Measurements from ENCODE around the gene CLCN5. TPM values are rescaled to one million over a fixed set of nuclear protein-coding genes. Genes with fewer than 3 reads are reported as not detected.

CLCN5 gene
- polyA plus RNA-seq, 4 donors = 2.7 to 51.0 (median 4.8) TPM

GRCh38 chrX:49947781-49948180 lies 25.4 kb downstream of the CLCN5 start:
- no peak overlapping the region for H3K27ac ChIP-seq (ENCODE audit: low read depth in 1 of 3, low read length in 2 of 3)

DNA sequence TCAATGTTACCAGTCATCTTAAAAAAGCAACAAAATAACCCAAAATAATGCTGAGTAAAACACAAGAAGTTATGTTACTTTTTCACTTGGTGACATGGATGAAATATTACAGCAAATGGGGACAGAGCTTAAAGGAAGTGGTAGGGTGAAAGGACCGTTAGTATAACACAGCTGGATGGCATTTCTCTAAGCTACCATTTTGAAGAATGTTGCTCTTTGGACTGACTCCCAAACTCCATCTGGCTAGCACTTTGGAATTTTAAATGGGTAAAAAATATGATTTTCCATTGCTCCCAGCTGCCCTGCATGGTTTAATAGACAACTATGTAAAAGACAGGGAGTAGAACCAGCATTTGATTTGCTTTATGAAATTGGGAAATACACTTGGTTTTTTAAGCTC lies 27.6 kb downstream of the CLCN5 start:
- Histone ChIP-seq H3K27me3 (ENCODE audit: control insufficient read depth in 3 of 3, insufficient read depth in 3 of 3, low read length in 3 of 3) (no peaks in the 10 kb centered on the region), H3K9me3 (ENCODE audit: control insufficient read depth in 2 of 2, insufficient read depth in 1 of 2, low read depth in 1 of 2, low read length in 1 of 2) (no peaks in the 10 kb centered on the region), H3K36me3 (ENCODE audit: control insufficient read depth in 3 of 3, insufficient read depth in 2 of 3, low read depth in 1 of 3, low read length in 3 of 3) (peaks cover 0 to 3% (median 0%) of the 10 kb centered on the region in 3 donors), H3K4me3 (ENCODE audit: low read depth in 1 of 3, low read length in 3 of 3) (no peak overlapping the region), H3K4me1 (ENCODE audit: control insufficient read depth in 3 of 3, insufficient read depth in 2 of 3, low read depth in 1 of 3, low read length in 2 of 3) (no peaks in the 10 kb centered on the region), H3K27ac (ENCODE audit: low read depth in 1 of 3, low read length in 2 of 3) (no peak overlapping the region)
- WGBS, 3 donors = 60 to 74% (median 71%) methylated on average over 1 of the region's 1 CpG
- no peak for FAIRE-seq
- no peak for DNase-seq

More at GRCh38 chrX:49947781-49948180, 25.4 kb downstream of the CLCN5 start:
- Histone ChIP-seq H3K27me3 (ENCODE audit: control insufficient read depth in 3 of 3, insufficient read depth in 3 of 3, low read length in 3 of 3) (no peaks in the 10 kb centered on the region), H3K4me1 (ENCODE audit: control insufficient read depth in 3 of 3, insufficient read depth in 2 of 3, low read depth in 1 of 3, low read length in 2 of 3) (no peaks in the 10 kb centered on the region), H3K36me3 (ENCODE audit: control insufficient read depth in 3 of 3, insufficient read depth in 2 of 3, low read depth in 1 of 3, low read length in 3 of 3) (peaks cover 0 to 3% (median 0%) of the 10 kb centered on the region in 3 donors), H3K4me3 (ENCODE audit: low read depth in 1 of 3, low read length in 3 of 3) (no peak overlapping the region), H3K9me3 (ENCODE audit: control insufficient read depth in 2 of 2, insufficient read depth in 1 of 2, low read depth in 1 of 2, low read length in 1 of 2) (no peaks in the 10 kb centered on the region)
- no peak for DNase-seq
- 51 to 78% (median 66%) methylated on average over 2 of the region's 2 CpGs for WGBS, 3 donors
- no peak for FAIRE-seq

DNA sequence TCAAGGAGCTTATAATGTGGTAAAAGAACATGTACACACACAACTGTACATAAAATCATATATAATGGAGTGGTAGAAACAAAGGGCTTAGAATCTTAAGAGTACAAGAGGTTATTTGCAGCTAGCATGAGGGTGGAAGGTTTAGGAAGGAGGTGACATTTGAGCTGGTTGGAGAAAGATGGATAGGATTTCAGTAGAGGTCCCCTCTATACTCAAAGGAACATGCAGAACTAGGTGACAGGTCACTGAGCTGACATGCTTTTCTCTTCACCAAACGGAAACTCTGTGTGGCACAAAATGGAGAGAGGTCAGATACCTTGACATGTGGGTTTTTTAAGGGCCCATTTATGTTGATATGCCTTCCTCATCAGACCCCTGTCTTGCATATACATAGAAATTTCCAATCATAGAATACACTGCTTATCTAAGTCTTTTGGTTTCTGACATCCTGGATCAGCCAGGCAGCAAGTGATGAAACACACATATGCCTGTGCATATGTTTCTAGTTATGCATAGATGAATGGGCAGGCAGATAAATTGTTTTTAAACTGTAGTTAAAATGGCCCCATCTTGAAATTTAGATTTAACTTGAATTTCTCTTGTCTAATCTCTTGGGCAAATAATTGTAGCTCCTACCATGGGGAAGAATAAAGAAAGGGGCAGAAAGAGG lies 29.3 kb downstream of the CLCN5 start:
- Histone ChIP-seq H3K9me3 (ENCODE audit: control insufficient read depth in 2 of 2, insufficient read depth in 1 of 2, low read depth in 1 of 2, low read length in 1 of 2) (no peaks in the 10 kb centered on the region), H3K36me3 (ENCODE audit: control insufficient read depth in 3 of 3, insufficient read depth in 2 of 3, low read depth in 1 of 3, low read length in 3 of 3) (no peaks in the 10 kb centered on the region), H3K4me3 (ENCODE audit: low read depth in 1 of 3, low read length in 3 of 3) (no peak overlapping the region), H3K27ac (ENCODE audit: low read depth in 1 of 3, low read length in 2 of 3) (no peak overlapping the region), H3K4me1 (ENCODE audit: control insufficient read depth in 3 of 3, insufficient read depth in 2 of 3, low read depth in 1 of 3, low read length in 2 of 3) (no peaks in the 10 kb centered on the region), H3K27me3 (ENCODE audit: control insufficient read depth in 3 of 3, insufficient read depth in 3 of 3, low read length in 3 of 3) (no peaks in the 10 kb centered on the region)
- no peak for DNase-seq
- no peak for FAIRE-seq
- WGBS, 3 donors = 50 to 93% (median 80%) methylated on average over 1 of the region's 1 CpG

DNA sequence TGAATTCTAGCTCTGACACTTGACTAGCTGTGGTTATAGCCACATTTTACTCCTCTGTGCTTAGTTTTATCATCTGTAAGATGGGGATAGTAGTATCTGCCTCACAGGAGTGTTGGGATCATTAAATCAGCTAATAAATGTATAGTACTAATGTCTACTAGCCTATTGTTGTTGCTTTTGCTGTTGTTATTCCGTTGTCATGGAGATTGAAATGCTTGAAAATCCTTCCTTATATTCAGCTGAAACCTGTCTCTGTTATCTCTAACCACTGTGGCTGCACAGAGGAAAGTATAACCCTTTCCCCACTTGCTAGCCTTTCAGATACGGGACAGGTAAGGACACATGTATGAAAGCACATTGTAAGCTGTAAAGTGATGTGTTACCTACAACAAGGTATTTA lies 33.9 kb downstream of the CLCN5 start:
- WGBS, 3 donors = 65 to 85% (median 74%) methylated on average over 2 of the region's 2 CpGs
- Histone ChIP-seq H3K27me3 (ENCODE audit: control insufficient read depth in 3 of 3, insufficient read depth in 3 of 3, low read length in 3 of 3) (no peaks in the 10 kb centered on the region), H3K9me3 (ENCODE audit: control insufficient read depth in 2 of 2, insufficient read depth in 1 of 2, low read depth in 1 of 2, low read length in 1 of 2) (no peaks in the 10 kb centered on the region), H3K36me3 (ENCODE audit: control insufficient read depth in 3 of 3, insufficient read depth in 2 of 3, low read depth in 1 of 3, low read length in 3 of 3) (no peaks in the 10 kb centered on the region), H3K27ac (ENCODE audit: low read depth in 1 of 3, low read length in 2 of 3) (no peak overlapping the region), H3K4me1 (ENCODE audit: control insufficient read depth in 3 of 3, insufficient read depth in 2 of 3, low read depth in 1 of 3, low read length in 2 of 3) (peaks cover 0 to 3% (median 0%) of the 10 kb centered on the region in 3 donors), H3K4me3 (ENCODE audit: low read depth in 1 of 3, low read length in 3 of 3) (no peak overlapping the region)
- DNase-seq (peak in 1 of 2 donors; percentile 8), FAIRE-seq (no peak)

DNA sequence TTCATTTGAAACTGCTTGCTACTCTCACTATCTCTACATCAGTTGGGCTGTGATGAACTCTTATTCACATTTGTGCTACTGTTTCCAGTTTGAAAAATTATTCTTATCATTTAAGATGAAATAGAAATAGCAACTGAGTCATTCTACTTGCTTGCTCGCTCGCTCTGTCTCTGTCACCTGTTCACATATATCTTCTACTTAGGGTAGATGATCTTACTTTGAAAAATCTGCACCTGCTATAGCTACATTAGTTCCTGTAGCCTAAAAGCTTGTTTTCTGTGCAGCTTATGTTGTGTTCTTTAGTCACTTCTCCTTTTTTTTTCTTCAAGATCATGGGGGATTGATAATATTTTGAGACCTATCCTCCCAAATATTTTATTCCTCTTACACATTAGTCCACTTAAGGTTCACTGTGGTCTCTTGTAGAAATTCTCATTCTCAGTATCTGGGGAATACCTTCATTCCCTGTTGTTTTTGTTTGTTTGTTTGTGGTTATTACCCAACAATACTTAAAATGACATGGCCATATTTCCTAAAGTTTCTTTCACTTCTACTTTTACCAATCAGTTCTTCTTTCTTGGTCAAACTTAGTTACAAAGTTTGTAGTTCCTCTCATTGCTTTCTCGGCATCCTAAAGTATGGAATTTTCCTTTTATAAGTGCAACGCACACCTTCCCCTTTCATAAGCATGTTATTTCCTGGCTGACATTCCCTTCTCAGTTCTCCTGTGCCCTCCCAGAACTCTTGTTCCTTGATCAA lies 36.5 kb downstream of the CLCN5 start:
- Histone ChIP-seq H3K36me3 (ENCODE audit: control insufficient read depth in 3 of 3, insufficient read depth in 2 of 3, low read depth in 1 of 3, low read length in 3 of 3) (no peaks in the 10 kb centered on the region), H3K27ac (ENCODE audit: low read depth in 1 of 3, low read length in 2 of 3) (peak overlapping the region in 1 of 3 donors; percentile 11), H3K4me3 (ENCODE audit: low read depth in 1 of 3, low read length in 3 of 3) (no peak overlapping the region), H3K27me3 (ENCODE audit: control insufficient read depth in 3 of 3, insufficient read depth in 3 of 3, low read length in 3 of 3) (no peaks in the 10 kb centered on the region), H3K9me3 (ENCODE audit: control insufficient read depth in 2 of 2, insufficient read depth in 1 of 2, low read depth in 1 of 2, low read length in 1 of 2) (no peaks in the 10 kb centered on the region), H3K4me1 (ENCODE audit: control insufficient read depth in 3 of 3, insufficient read depth in 2 of 3, low read depth in 1 of 3, low read length in 2 of 3) (peaks cover 0 to 3% (median 0%) of the 10 kb centered on the region in 3 donors)
- WGBS, 3 donors = 71 to 83% (median 74%) methylated on average over 4 of the region's 4 CpGs
- DNase-seq (no peak), FAIRE-seq (no peak)

DNA sequence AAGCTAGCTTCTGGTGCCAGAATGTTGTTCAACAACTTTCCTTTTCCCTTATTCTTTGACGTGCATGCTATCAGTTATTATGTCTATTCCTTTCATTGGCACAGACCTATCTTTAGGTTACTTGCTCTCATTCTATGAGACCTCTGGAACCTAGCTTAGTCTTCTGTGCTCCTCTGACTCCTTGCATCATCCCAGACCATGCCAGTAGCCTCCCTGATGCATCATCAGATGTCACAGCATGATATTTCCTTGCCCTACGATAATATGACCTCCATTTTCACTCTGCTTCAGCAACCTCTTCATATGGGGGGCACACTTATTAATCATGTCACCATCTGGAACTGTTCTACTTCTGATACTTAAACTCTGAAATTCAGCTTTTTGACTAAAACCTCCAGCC lies 37.2 kb downstream of the CLCN5 start:
- Histone ChIP-seq H3K27me3 (ENCODE audit: control insufficient read depth in 3 of 3, insufficient read depth in 3 of 3, low read length in 3 of 3) (no peaks in the 10 kb centered on the region), H3K27ac (ENCODE audit: low read depth in 1 of 3, low read length in 2 of 3) (peak overlapping the region in 1 of 3 donors; percentile 11), H3K36me3 (ENCODE audit: control insufficient read depth in 3 of 3, insufficient read depth in 2 of 3, low read depth in 1 of 3, low read length in 3 of 3) (no peaks in the 10 kb centered on the region), H3K4me3 (ENCODE audit: low read depth in 1 of 3, low read length in 3 of 3) (no peak overlapping the region), H3K4me1 (ENCODE audit: control insufficient read depth in 3 of 3, insufficient read depth in 2 of 3, low read depth in 1 of 3, low read length in 2 of 3) (peaks cover 0 to 3% (median 0%) of the 10 kb centered on the region in 3 donors), H3K9me3 (ENCODE audit: control insufficient read depth in 2 of 2, insufficient read depth in 1 of 2, low read depth in 1 of 2, low read length in 1 of 2) (no peaks in the 10 kb centered on the region)
- FAIRE-seq (no peak), DNase-seq (no peak)
- 66 to 90% (median 82%) methylated on average over 2 of the region's 2 CpGs for WGBS, 3 donors

GRCh38 chrX:49960061-49960460 lies 37.7 kb downstream of the CLCN5 start:
- Histone ChIP-seq H3K9me3 (ENCODE audit: control insufficient read depth in 2 of 2, insufficient read depth in 1 of 2, low read depth in 1 of 2, low read length in 1 of 2) (no peaks in the 10 kb centered on the region), H3K27me3 (ENCODE audit: control insufficient read depth in 3 of 3, insufficient read depth in 3 of 3, low read length in 3 of 3) (no peaks in the 10 kb centered on the region), H3K4me3 (ENCODE audit: low read depth in 1 of 3, low read length in 3 of 3) (no peak overlapping the region), H3K4me1 (ENCODE audit: control insufficient read depth in 3 of 3, insufficient read depth in 2 of 3, low read depth in 1 of 3, low read length in 2 of 3) (peaks cover 0 to 3% (median 0%) of the 10 kb centered on the region in 3 donors), H3K27ac (ENCODE audit: low read depth in 1 of 3, low read length in 2 of 3) (peak overlapping the region in 1 of 3 donors; percentile 53), H3K36me3 (ENCODE audit: control insufficient read depth in 3 of 3, insufficient read depth in 2 of 3, low read depth in 1 of 3, low read length in 3 of 3) (no peaks in the 10 kb centered on the region)
- DNase-seq (peak in 1 of 2 donors; percentile 30), FAIRE-seq (no peak)
- WGBS, 3 donors = 39 to 63% (median 50%) methylated on average over 1 of the region's 1 CpG

GRCh38 chrX:49970674-49971073 lies 48.3 kb downstream of the CLCN5 start:
- no peak for FAIRE-seq

More at GRCh38 chrX:49970674-49971073, 48.3 kb downstream of the CLCN5 start:
- H3K27me3 ChIP-seq (ENCODE audit: control insufficient read depth in 3 of 3, insufficient read depth in 3 of 3, low read length in 3 of 3) = no peaks in the 10 kb centered on the region
- H3K9me3 ChIP-seq (ENCODE audit: control insufficient read depth in 2 of 2, insufficient read depth in 1 of 2, low read depth in 1 of 2, low read length in 1 of 2) = no peaks in the 10 kb centered on the region
- no peaks in the 10 kb centered on the region for H3K36me3 ChIP-seq (ENCODE audit: control insufficient read depth in 3 of 3, insufficient read depth in 2 of 3, low read depth in 1 of 3, low read length in 3 of 3)
- 80 to 94% (median 91%) methylated on average over 2 of the region's 2 CpGs for WGBS, 3 donors
- peaks cover 0 to 3% (median 0%) of the 10 kb centered on the region in 3 donors for H3K4me1 ChIP-seq (ENCODE audit: control insufficient read depth in 3 of 3, insufficient read depth in 2 of 3, low read depth in 1 of 3, low read length in 2 of 3)
- no peak for DNase-seq
- H3K4me3 ChIP-seq (ENCODE audit: low read depth in 1 of 3, low read length in 3 of 3) = no peak overlapping the region
- no peak overlapping the region for H3K27ac ChIP-seq (ENCODE audit: low read depth in 1 of 3, low read length in 2 of 3)
